ENCODE measurements around the gene PDLIM7.

PDLIM7 gene

GRCh38 chr5:177497292-177498012 lies at the start of gene PDLIM7:
PDLIM7 (minus strand) TSS chr5:177497604; CDS start chr5:177496512, 1,092 bp downstream.
- DNase-seq (ENCODE audit: low spot score) = peak; percentile 98
- TF ChIP-seq CTCF (IDR thresholded peaks at IDR 0.05; ENCODE audit: borderline replicate concordance, control extremely low read depth, extremely low read depth, insufficient read depth, missing control alignments) = no peak
- in situ Hi-C loops (cut with MboI; ENCODE audit: low sequenced_read_pairs, unreplicated experiment) = no loop called here

GRCh38 chr5:177546258-177546741 lies 48.9 kb upstream of the PDLIM7 start:
- no peak for TF ChIP-seq CTCF (IDR thresholded peaks at IDR 0.05; ENCODE audit: borderline replicate concordance, control extremely low read depth, extremely low read depth, insufficient read depth, missing control alignments)
- DNase-seq (ENCODE audit: low spot score) = no peak
- in situ Hi-C loops (cut with MboI; ENCODE audit: low sequenced_read_pairs, unreplicated experiment) = no loop called here

- in situ Hi-C loops (cut with MboI; ENCODE audit: low sequenced_read_pairs, unreplicated experiment) = no loop called here
- no peak for TF ChIP-seq CTCF (IDR thresholded peaks at IDR 0.05; ENCODE audit: borderline replicate concordance, control extremely low read depth, extremely low read depth, insufficient read depth, missing control alignments)
- no peak for DNase-seq (ENCODE audit: low spot score)
Measured at GRCh38 chr5:177545487-177546257, 48.3 kb upstream of the PDLIM7 start.

- no peak for TF ChIP-seq CTCF (IDR thresholded peaks at IDR 0.05; ENCODE audit: borderline replicate concordance, control extremely low read depth, extremely low read depth, insufficient read depth, missing control alignments)
- in situ Hi-C loops (cut with MboI; ENCODE audit: low sequenced_read_pairs, unreplicated experiment) = no loop called here
- no peak for DNase-seq (ENCODE audit: low spot score)
Measured at GRCh38 chr5:177542816-177543465, 45.5 kb upstream of the PDLIM7 start.

GRCh38 chr5:177540438-177540837 lies 43.0 kb upstream of the PDLIM7 start:
- in situ Hi-C loops (cut with MboI; ENCODE audit: low sequenced_read_pairs, unreplicated experiment) = no loop called here
- no peak for TF ChIP-seq CTCF (IDR thresholded peaks at IDR 0.05; ENCODE audit: borderline replicate concordance, control extremely low read depth, extremely low read depth, insufficient read depth, missing control alignments)
- no peak for DNase-seq (ENCODE audit: low spot score)

- TF ChIP-seq CTCF (IDR thresholded peaks at IDR 0.05; ENCODE audit: borderline replicate concordance, control extremely low read depth, extremely low read depth, insufficient read depth, missing control alignments) = no peak
- in situ Hi-C loops (cut with MboI; ENCODE audit: low sequenced_read_pairs, unreplicated experiment) = no loop called here
- no peak for DNase-seq (ENCODE audit: low spot score)
Measured at GRCh38 chr5:177539411-177539810, 42.0 kb upstream of the PDLIM7 start.

Data from GM13976 (cell line).